IMR-90 (cell line): ENCODE data around the gene TBC1D17. TPM values are rescaled to one million over a fixed set of nuclear protein-coding genes. Genes with fewer than 3 reads are reported as not detected.

ENCODE experiments used
- ATAC-seq: fragments of 200-7000 bp; cut with Tn5 transposase; 2 replicates; pipeline ENCODE4 v1.9.1; 2020; ENCODE audit warnings: low read depth, mild to moderate bottlenecking, moderate library complexity
- BruUV-seq: library from RNA; stranded (reverse); fragments of 400-500 nt; replicated peaks from 2 replicates; lab custom pipeline; 2021; lab: Mats Ljungman, UMichigan
- CTCF ChIA-PET: fragments of 300-600 bp; formaldehyde crosslinking; extraction: SDS; loops from one replicate; lab custom pipeline; 2021; ENCODE audit warnings: antibody characterized with exemption; lab: Yijun Ruan, JAX
- POLR2A ChIA-PET: fragments of 300-600 bp; sonication (Branson Sonifier 250); formaldehyde crosslinking; loops from one replicate; lab custom pipeline; 2022; ENCODE audit warnings: antibody characterized with exemption; ENCODE audit not compliant: unreplicated experiment; lab: Charles Lee
- DNase-seq: peaks from one replicate; pipeline ENCODE4 v3.0.0; 2013
- H2AFZ ChIP-seq: replicated peaks from 2 replicates; pipeline ENCODE3; 2013; ENCODE audit warnings: low read length, mild to moderate bottlenecking; ENCODE audit not compliant: poor library complexity
- H2AK5ac ChIP-seq: 2 replicates; pipeline ENCODE4 v1.6.1; 2013; ENCODE audit warnings: low read depth, low read length, inconsistent platforms
- H2AK9ac ChIP-seq: replicated peaks from 2 replicates; pipeline ENCODE3; 2013; ENCODE audit warnings: mild to moderate bottlenecking, low read depth, low read length, moderate library complexity; ENCODE audit not compliant: poor library complexity
- H2BK120ac ChIP-seq: 2 replicates; pipeline ENCODE4 v1.6.1; 2013; ENCODE audit warnings: low read depth, low read length, inconsistent platforms
- H2BK15ac ChIP-seq: 3 replicates; pipeline ENCODE4 v1.6.1; 2013; ENCODE audit warnings: low read depth, low read length, inconsistent platforms
- H2BK20ac ChIP-seq: 2 replicates; pipeline ENCODE4 v1.6.1; 2013; ENCODE audit warnings: low read depth, mild to moderate bottlenecking, inconsistent platforms, low read length, moderate library complexity
- H2BK5ac ChIP-seq: 2 replicates; pipeline ENCODE4 v1.6.1; 2013; ENCODE audit warnings: mild to moderate bottlenecking, low read depth, low read length, inconsistent platforms; ENCODE audit not compliant: poor library complexity, severe bottlenecking
- H3K14ac ChIP-seq: replicated peaks from 2 replicates; pipeline ENCODE4 v1.6.1; 2013; ENCODE audit warnings: low read depth, low read length, inconsistent platforms
- H3K18ac ChIP-seq: 2 replicates; pipeline ENCODE4 v1.6.1; 2013; ENCODE audit warnings: low read depth, low read length, control low read depth
- H3K23ac ChIP-seq: 2 replicates; pipeline ENCODE4 v1.6.1; 2013; ENCODE audit warnings: low read depth, low read length, inconsistent platforms
- H3K27ac ChIP-seq: 2 replicates; pipeline ENCODE4 v1.5.1; 2013; ENCODE audit warnings: mild to moderate bottlenecking, control low read depth, low read length; ENCODE audit not compliant: insufficient read depth
- H3K27me3 ChIP-seq: 2 replicates; pipeline ENCODE4 v1.6.1; 2013; ENCODE audit warnings: low read length; ENCODE audit not compliant: control insufficient read depth, insufficient read depth
- H3K36me3 ChIP-seq: 2 replicates; pipeline ENCODE4 v1.6.1; 2013; ENCODE audit warnings: low read length, mixed read lengths; ENCODE audit not compliant: control insufficient read depth, insufficient read depth
- H3K4ac ChIP-seq: 2 replicates; pipeline ENCODE4 v1.6.1; 2013; ENCODE audit warnings: low read depth, low read length, inconsistent platforms
- H3K4me1 ChIP-seq: 2 replicates; pipeline ENCODE4 v1.6.1; 2013; ENCODE audit warnings: low read length, mixed read lengths; ENCODE audit not compliant: control insufficient read depth, insufficient read depth
- H3K4me2 ChIP-seq: 2 replicates; pipeline ENCODE4 v1.6.1; 2013; ENCODE audit warnings: low read depth, mild to moderate bottlenecking, control low read depth, low read length, moderate library complexity
- H3K4me3 ChIP-seq: 2 replicates; pipeline ENCODE4 v1.5.1; 2013; ENCODE audit warnings: low read depth, mild to moderate bottlenecking, control low read depth, low read length, moderate library complexity; ENCODE audit not compliant: insufficient read depth
- H3K56ac ChIP-seq: 2 replicates; pipeline ENCODE4 v1.6.1; 2013; ENCODE audit warnings: low read length, inconsistent platforms; ENCODE audit not compliant: insufficient read depth; ENCODE audit errors: extremely low read depth
- H3K79me1 ChIP-seq, 2 experiments: 2 replicates each; pipeline ENCODE4 v1.6.1; 2013; ENCODE audit warnings: low read length in 2 of 2, inconsistent platforms in 1 of 2, low read depth in 1 of 2
- H3K9ac ChIP-seq: 2 replicates; pipeline ENCODE4 v1.6.1; 2013; ENCODE audit warnings: low read depth, low read length, control low read depth
- H3K9me1 ChIP-seq: 2 replicates; pipeline ENCODE4 v1.6.1; 2013; ENCODE audit warnings: low read length, inconsistent platforms; ENCODE audit not compliant: insufficient read depth
- H3K9me3 ChIP-seq: 2 replicates; pipeline ENCODE4 v1.6.1; 2013; ENCODE audit warnings: low read length; ENCODE audit not compliant: control insufficient read depth, insufficient read depth
- H4K20me1 ChIP-seq: 2 replicates; pipeline ENCODE4 v1.6.1; 2013; ENCODE audit warnings: low read length, inconsistent platforms; ENCODE audit not compliant: insufficient read depth
- H4K5ac ChIP-seq: 2 replicates; pipeline ENCODE4 v1.6.1; 2013; ENCODE audit warnings: mild to moderate bottlenecking, low read depth, low read length, control low read depth
- H4K8ac ChIP-seq, 2 experiments: 2 replicates each; pipeline ENCODE4 v1.6.1; 2013; ENCODE audit warnings: low read depth in 2 of 2, low read length in 2 of 2, control low read depth in 1 of 2, inconsistent platforms in 1 of 2
- H4K91ac ChIP-seq: 2 replicates; pipeline ENCODE4 v1.6.1; 2013; ENCODE audit warnings: low read depth, low read length, inconsistent platforms; ENCODE audit not compliant: insufficient read depth
- BHLHE40 ChIP-seq: fragments of 150-350 bp; IDR thresholded peaks from 2 replicates; pipeline ENCODE4 v1.6.1; 2016; ENCODE audit warnings: mild to moderate bottlenecking, low read depth, low read length
- CTCF ChIP-seq: conservative IDR thresholded peaks from 2 replicates; pipeline ENCODE4 v1.5.1; 2012; ENCODE audit warnings: mild to moderate bottlenecking, low read depth, low read length, improper control_type of control experiment
- FOS ChIP-seq: fragments of 150-350 bp; IDR thresholded peaks from 2 replicates; pipeline ENCODE4 v1.6.1; 2016; ENCODE audit warnings: low read depth, low read length
- whole genome bisulfite sequencing, 2 experiments: methylation state at CpG; one replicate each; pipeline versions ENCODE4 v1.1.5 to v1.1.7; 2013; ENCODE audit warnings: missing lambda C conversion rate in 2 of 2; ENCODE audit not compliant: insufficient read length in 1 of 2; ENCODE audit errors: extremely low coverage in 2 of 2; 5-methylcytosine and 5-hydroxymethylcytosine counted together
- dilution Hi-C: fragments of 300-500 bp; cut with HindIII; formaldehyde crosslinking; loops from one replicate; pipeline ENCODE4 v1.14.3; 2018; ENCODE audit warnings: low sequenced_read_pairs; ENCODE audit not compliant: unreplicated experiment
- in situ Hi-C: fragments of 300-500 bp; cut with MboI; formaldehyde crosslinking; loops from 3 replicates; pipeline ENCODE4 v1.14.3; 2019; ENCODE audit warnings: low sequenced_read_pairs, inconsistent platforms, mixed read lengths
- intact Hi-C: fragments of 100-400 bp; cut with micrococcal nuclease; formaldehyde crosslinking; loops from 2 replicates; pipeline ENCODE4 v1.10.0; 2022
- polyA plus RNA-seq, 3 experiments: library from polyadenylated mRNA; depleted of rRNA; stranded (reverse); fragments of >200 nt; gene quantifications; 2 replicates each; pipeline ENCODE4 v1.2.3, GENCODE V29; 2012; ENCODE audit warnings: low replicate concordance in 1 of 3
- total RNA-seq: library from RNA; depleted of rRNA; stranded (reverse); fragments of >200 nt; gene quantifications from 2 replicates; pipeline ENCODE4 v1.2.3, GENCODE V29; 2012

Gene TBC1D17
- total and polyA plus RNA-seq, 2 of the 4 experiments (the other 2 are of a cell fraction): 1.1 to 27.8 TPM

DNA sequence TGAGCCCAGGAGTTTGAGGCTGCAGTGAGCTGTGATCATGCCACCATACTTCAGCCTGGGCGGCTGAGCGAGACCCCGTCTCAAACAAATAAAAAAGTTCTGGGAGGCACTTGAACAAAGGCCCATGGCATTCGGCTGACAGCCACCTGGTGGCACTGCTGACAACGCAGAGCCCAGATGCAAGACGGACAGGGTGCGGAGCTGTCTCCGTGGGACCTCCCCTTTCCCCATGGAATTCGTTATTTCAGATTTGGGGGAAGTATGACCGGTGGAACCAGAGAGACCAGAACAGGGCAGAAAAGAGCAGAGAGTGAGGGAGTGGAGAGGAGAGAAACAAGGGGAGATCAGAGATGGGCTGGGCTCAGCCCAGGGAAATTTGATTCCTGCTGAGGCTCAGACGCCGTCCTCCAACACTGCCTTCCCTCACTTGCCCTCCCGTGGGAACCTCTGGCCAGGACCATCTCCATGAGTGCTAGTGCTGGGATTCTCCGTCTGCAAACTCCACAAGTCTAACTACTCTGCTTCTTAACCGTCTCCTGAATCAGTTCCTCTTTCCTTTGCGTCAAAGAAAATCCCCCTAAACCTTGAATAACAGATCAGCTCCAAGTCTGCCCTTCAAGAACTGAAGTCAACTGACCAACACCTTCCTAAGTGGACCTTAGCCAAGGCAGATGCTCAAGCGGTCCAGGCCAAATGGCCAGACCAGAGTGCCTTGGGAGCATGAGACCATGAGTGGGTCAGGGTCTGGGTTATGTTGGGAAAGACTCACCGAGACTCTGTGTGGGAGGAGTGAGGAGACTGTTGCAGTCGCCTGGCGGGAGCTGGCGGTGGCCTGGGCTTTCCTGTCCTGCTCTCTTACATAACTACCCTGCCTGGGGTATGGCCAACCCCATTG, 39.6 kb downstream of the TBC1D17 start:
- Histone ChIP-seq H3K36me3 (peaks cover 50% of the 10 kb centered on the region), H3K27me3 (no peaks in the 10 kb centered on the region), H3K4me2 (no peak overlapping the region), H3K56ac (no peak overlapping the region), H2BK15ac (no peak overlapping the region), H3K18ac (no peak overlapping the region), H2AK5ac (no peak overlapping the region), H3K9ac (no peak overlapping the region), H3K27ac (no peak overlapping the region), H4K91ac (no peak overlapping the region), H3K4ac (no peak overlapping the region), H2BK20ac (no peak overlapping the region), H4K5ac (no peak overlapping the region), H2BK120ac (no peak overlapping the region), H3K9me3 (no peaks in the 10 kb centered on the region), H3K79me1 (peaks cover 32 to 82% of the 10 kb centered on the region in 2 experiments), H4K20me1 (peaks cover 43% of the 10 kb centered on the region), H3K14ac (no peak overlapping the region), H2AK9ac (no peak overlapping the region), H3K9me1 (peaks cover 15% of the 10 kb centered on the region), H3K4me3 (no peak overlapping the region), H3K23ac (no peak overlapping the region), H2BK5ac (no peak overlapping the region), H4K8ac (no peak overlapping the region), H2AFZ (no peak overlapping the region), H3K4me1 (peaks cover 8% of the 10 kb centered on the region)
- in situ Hi-C loops (no loop called here), intact Hi-C loops (no loop called here), dilution Hi-C loops (no loop called here)
- ChIA-PET POLR2A (no interaction called here), CTCF (no interaction called here)
- ATAC-seq (no peak), DNase-seq (no peak)
- TF ChIP-seq BHLHE40 (no peak), FOS (no peak), CTCF (no peak)
- BruUV-seq: no TSS peak
- 87% methylated on average over 4 of the region's 21 CpGs; no CpG with 5 or more reads in 1 of the 2 experiments for WGBS, 2 experiments
